ENCODE measurements around the gene COL21A1.

COL21A1 gene

DNA sequence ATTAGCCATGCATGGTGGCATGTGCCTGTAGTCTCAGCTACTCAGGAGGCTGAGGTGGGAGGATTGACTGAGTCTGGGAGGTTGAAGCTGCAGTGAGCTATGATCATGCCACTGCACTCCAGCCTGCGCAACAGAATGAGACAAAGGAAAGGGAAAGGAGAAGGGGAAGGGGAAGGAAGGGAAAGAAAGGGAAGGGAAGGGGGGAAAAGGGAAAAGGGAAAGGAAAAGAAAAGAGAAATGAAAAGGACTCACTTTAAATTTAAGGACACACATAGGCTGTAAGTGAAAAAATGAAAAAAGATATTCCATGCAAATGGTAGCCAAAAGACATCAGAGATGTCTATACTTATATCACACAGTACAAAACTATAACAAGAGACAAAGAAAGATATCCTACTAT, 74.2 kb downstream of the COL21A1 start:
- DNase-seq, result no peak

DNA sequence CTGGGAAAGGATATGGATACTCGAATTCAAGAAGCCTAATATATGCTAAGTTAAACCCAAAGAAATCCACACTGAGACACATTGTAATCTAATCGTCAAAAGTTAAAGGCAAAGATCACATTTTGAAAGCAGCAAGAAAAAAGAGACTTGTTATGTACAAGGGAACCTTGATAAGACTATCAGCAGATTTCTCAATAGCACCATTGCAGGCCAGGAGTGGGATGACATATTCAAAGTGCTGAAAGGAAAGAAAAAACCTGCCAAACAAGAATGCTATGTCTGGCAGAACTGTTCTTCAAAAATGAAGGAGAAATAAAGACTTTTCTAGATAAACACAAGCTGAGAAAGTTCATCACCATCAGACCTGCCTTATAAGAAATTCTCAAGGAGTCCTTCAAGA, 75.2 kb downstream of the COL21A1 start:
- no peak for DNase-seq

DNA sequence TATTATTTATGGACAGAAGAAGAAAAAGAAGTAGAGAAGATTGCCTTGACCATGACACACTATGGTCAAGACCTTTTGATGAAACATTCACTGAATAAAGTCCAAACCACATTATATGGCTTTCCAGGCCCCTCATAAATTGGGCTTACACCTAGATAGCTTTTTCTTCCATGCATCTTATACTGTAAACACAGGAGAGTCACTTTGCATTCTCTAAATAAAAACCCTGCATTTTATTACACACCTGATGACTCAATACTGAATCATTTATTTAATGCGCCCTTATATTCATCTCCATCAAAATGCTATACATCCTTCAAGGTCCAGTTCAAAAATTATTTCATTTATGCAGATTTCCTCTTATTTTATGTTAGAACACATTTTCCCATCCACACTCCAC, 78.0 kb downstream of the COL21A1 start:
- no peak for DNase-seq

DNA sequence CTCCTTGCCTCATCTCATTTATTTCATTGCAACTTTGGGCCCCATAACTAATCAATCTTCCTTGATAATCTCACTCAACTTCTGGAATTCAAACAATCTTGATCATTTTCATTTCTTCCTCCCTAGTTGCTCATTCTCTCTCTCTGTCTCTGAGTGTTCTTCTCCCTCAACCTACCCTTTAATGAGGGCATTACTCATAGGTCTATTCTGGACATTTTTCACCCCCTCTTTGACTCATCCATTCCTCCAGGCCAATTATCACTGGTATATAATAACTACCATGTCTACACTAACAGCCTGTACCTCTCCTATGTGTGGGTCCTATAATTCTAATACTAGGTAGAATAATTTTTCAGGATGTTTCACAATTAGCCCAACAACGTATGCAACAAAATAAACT, 78.8 kb downstream of the COL21A1 start:
- DNase-seq, result no peak

DNA sequence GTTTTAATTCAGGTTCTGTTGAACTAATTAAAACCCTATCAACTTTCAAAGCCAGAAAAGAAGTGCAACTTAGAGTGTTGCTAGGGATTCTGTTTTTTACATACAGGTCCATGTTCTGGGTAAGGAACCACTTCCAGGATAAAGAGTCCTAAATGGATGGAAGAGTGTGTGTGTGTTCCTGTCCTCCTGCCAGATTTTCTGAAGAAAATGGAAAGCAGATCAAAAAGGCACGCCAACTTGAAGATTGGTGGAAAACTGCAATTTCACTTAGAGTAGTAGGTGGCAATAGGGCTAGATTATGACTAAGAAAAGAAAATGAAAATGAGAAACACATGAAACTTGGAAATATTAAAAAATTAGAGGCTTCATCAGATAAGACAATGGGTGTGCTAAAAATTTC, 85.3 kb downstream of the COL21A1 start:
- no peak for DNase-seq

DNA sequence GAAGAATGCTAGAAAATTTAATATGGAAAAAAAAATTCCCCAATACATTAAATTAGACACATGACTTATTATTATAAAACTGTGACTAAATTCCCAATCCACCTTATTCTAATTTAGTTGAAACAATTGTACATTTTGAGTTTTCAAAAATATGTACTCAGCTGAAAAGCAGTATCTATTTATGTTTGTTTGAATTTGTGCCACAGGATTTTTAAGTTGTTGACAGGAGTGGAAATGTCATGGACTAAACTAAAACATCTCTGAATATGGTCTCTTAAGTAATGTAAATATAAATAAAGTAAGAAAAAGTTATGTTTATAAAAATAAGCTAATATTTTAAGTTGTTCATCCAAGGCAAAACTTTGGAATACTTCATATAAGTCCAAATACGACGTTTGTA, 86.9 kb downstream of the COL21A1 start:
- no peak for DNase-seq

DNA sequence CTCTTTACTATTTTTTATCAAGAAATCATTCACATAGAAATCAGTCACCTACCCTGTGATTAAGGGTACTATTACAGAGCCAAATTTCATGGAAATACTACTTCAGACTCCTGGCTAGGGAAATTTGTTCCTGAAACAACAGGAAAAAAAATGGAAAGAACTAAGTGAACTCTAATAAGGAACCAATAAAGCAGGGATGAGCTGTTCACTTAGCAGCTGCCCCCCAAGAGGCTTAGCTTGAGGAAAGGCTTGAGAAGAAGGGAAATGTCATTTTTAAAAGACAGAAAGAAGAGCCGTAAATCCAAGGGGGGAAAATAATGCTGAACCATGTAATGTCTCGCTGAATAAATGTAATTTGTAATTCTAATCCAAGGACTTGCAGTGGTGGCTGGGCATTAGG, 88.8 kb downstream of the COL21A1 start:
- no peak for DNase-seq

DNA sequence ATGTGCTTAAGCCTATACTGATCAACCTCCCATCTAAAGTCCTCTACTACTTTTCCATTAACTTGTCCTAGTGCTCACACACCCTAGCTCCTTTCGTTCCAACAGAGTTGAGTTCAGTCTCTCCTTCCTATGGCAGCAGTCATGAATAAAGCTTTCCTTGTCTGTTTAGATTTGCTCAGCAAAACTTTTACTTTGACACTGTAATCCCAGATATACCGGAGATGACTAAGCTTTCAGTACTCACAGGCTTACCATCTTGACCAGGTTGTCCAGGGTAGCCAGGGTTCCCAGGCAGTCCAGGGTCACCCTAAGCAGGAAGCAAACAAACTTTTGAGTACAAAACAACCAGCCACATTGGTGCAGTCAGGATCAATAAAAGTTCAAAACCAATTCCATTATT, 90.7 kb downstream of the COL21A1 start:
- DNase-seq, result no peak

DNA sequence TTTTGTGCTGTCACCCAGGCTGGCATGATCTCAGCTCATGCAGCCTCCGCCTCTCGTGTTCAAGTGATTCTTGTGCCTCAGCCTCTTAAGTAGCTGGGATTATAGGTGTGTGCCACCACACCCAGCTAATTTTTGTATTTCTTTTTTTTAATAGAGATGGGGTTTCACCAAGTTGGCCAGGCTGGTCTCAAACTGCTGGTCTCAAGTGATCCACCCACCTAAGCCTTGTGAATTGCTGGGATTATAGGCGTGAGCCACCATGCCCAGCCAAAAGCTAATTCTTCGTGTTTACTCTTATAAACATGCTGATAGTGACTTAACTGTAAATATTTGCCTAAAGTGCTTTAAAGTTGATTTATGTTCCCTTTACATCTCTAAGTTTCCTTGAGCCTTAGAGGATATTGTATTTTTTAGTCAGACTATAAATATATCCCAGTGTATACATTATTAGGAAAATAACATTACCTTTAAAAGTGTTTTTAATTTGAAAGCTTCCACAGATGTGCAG, 91.7 kb downstream of the COL21A1 start:
- DNase-seq, result no peak

DNA sequence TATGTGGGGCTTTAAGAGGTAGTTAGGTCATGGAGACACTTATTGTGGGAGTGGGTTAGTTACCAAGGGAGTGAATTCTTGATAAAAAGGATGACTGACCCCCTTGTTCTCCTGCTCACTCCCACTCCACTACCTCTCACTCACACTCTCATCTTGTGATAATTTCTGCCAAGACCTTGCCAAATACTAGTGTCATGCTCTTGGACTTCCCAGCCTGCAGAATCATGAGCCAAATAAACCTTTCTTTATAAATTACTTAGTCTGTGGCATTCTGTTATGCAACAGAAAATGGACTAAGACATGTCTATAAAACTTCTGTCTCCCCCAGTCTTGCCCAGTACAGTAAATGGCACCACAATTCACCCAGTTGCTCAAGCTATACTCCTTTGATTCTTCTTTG, 93.3 kb downstream of the COL21A1 start:
- no peak for DNase-seq

DNA sequence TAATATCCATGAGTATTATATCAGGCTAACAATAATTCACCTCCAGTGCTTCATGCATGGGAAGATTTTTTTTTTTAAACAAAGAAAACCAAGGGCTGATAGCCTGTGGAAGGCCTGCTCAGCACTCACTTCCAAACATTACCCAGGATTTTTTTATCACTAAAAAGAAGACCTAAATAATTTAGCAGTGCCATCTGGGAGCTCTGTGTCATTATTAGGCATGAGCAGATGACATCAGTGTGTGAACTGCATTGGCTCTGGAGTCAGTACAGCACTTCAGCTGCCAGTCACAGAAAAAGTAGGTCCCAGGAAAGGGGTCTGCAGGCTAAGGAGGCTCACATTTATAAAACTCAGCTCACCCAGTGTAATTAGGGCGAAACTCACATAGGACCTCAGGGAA, 94.8 kb downstream of the COL21A1 start:
- DNase-seq, result no peak

DNA sequence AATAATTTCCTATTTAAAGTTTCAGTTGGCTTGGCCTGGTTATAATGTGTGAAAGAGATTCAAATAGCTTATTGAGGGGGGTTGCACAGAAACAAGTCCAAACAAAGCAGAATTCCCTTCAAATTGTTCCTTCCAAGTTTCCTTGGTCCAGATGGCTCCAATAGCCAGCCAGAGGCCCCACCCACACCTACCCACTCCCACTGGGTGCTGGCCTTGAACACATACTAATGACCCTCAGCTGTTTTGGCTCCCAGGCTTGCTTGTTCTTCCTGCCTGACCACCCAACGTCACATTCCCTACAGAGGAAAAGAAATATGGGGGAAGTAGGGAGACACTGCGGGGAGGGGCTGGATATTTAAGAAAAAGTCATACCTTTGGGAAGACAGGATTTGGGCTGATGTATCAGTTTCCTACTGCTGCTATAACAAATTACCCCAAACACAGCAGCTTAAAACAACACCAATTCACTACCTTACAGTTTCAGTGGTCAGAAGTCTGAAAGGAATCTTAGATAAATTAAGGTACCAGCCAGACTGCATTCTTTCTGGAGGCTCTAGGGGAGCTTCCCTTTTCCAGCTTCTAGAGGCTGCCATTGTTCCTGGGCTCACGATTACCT, 95.7 kb downstream of the COL21A1 start:
- DNase-seq, result no peak

DNA sequence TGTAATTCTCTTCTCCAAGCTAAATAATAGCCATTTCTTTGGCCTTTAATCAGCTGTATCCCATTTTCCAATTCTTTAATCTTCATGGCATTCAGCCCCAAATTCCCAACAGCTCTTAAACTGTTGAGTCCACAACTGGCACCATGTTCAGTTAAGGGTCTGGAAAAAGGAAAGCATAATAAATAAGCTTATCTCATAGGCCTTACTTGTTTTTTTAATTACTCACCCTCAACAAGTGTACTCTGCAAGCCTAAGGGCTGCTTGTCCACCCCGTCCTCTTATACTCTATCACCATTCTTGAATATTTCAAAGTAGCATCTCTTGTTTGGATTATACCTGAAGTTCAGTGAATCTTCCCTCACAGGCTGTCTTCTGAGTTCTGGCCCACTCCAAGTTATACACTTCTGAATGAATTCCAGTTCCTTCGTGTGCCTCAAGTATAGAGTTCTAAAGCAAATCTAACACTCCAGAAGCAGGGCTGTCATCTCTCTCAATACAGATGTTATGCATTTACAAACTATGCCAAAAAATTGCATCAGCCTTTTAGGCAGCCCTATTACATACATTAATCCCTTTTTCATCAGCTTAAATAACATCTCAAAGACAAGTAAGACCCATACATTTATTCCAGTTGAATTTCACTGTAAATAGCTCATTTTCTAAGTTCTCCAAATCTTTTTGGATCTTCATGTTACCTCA, 98.7 kb downstream of the COL21A1 start:
- DNase-seq, result no peak

DNA sequence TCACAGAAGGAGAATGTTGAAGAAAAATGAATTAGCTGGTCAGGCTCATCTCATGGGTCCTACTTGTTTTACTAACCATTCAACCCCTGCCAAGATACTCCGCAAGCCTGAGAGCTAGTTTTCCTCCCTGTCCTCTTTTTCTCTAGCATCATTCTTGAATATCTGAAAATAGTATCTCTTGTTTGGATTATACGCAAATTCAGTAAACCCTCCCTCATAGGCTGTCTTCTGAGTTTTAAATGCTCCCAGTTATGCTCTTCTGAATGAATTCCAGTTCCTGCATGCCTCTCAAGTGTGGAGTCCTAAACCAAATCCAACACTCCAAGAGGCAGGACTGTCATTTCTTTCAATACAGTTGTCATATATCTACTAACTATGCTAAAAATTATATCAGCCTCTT, 99.6 kb downstream of the COL21A1 start:
- DNase-seq, result no peak

DNA sequence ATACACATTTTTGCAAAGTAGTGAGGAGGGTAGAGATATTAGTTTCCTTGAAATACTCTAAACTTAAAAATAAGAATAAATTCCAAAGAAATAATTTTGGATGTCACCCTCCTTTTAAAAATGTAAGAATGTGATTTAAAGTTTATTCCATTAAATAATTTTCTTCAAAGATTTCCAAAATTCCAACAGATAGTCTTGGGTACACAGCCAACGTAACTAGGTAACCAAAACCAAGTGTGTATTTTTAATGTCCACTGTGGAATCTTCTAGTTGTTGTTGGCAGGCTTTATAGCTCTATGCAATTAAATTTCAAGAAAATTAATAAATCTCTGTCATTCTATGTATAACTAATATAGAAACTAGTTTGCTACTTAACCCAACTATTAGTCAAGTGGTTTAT, 101.3 kb downstream of the COL21A1 start:
- no peak for DNase-seq

DNA sequence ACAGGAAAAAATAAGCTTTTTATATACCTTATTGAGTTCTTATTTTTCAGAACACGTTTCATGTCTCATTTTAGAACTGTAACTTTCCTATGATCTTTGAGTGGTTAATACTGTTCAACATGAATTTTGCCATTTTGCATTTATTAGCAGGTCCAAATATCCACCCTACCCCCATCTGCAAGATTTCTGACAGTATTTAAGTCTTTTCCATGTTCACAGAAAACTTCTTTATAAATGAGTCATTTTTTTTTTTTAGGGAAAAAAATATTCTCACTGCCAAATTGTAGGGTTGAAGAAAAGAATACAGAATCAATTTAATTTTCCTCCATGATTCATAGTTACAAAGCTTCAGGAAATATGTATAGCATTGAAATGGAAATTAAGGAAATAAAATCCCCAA, 101.8 kb downstream of the COL21A1 start:
- no peak for DNase-seq

DNA sequence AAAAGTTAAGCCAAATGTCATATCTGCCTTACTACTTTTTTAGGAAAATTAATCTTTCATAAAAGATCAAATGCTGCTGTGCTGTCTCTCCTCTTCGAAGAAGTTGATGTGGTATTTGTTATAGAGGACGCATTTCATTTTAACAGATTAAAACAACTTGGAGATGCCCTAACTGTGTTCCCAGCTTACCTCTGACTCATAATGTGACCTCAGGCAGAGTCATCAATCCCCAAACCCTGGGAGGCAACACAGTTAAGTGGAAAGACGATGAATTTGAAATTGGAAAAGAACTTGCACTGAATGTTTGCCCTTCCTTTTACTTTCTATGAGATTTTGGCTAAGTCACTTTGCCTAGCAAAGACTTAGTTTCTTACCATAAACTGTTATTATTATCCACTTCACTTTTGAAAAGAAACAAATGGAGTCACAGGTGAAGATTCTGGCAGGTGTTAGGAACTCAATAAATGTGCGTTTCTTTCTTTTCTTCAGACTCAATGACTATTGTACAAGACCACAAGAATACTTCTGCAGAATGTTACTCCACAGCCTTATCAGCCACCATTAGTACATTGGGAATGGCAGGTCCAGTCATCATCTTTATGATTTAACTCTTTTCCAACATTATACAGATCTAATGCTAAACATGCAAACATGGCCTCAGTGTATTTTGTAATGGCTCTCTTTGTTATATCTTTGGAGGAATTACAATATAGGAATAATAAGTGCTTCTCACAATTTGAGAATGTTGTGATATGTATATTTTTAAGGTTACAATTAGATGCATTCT, 102.6 kb downstream of the COL21A1 start:
- DNase-seq, result no peak

DNA sequence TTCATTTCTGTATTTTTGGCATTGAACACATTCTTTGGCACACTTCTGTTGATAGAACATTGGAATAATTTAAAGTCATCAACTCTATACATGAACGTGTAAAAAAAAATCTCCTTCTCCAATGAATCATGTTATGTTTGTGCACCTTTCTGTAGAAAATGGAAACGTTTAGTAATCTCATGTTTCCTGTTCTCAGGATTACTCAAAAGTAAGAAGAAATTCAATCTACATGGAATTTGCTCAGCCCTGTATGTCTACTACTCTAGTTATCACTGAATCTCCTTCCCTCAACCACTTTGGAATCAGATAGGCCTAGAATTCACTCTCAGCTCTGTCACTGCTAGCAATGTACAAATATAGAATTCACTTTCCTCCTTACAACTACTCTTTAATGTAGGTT, 103.6 kb downstream of the COL21A1 start:
- no peak for DNase-seq

DNA sequence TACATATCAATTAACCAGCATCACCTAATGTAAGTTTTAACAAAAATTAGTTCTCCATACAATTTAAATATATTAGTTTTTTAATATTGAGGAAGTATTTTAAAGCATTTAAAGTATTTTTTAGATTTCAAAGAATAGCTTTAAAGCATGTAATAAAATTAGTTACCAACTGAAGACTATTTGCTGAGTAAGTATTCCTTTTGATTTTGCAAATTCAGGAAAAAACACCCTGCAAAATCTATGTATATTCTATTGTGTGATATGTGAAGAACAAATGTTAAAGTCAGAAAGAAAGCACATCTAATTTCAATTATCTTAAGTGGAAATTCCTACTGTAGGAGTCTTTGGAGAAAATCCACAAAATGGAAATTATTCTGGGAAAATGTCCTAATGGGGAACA, 107.3 kb downstream of the COL21A1 start:
- no peak for DNase-seq

DNA sequence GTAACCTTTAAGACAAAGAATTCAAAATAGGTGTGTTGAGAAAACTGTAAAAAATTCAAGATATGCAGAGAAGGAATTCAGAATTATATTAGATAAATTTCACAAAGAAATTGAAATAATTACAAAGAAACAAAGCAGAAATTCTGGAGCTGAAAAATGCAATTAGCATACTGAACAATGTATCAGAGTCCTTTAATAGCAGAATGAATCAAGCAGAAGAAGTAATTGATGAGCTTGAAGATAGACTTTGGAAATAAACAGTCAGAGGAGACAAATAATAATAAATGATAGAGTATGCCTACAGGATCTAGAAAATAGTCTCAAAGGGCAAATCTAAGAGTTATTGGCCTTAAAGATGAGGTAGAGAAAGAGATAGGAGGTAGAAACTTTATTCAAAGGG, 131.7 kb downstream of the COL21A1 start:
- DNase-seq, result no peak

DNA sequence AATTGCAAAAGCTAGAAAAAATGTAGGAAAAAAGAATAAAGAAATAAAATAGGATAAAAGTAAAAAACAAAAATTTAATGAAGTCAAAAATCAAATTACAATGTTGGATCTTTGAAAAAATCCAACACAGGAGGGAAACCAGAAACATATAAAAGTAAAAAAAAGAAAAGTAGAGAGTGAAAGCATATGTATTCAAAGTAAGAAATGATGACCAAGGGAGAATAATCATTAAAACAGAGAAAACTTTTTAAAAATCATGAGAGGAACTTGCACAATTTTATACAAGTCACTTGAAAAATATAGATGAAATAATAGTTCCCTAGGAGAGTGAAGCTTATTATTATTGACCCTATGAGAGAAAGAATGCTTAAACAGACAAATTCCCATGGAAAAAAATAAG, 138.2 kb downstream of the COL21A1 start:
- no peak for DNase-seq

DNA sequence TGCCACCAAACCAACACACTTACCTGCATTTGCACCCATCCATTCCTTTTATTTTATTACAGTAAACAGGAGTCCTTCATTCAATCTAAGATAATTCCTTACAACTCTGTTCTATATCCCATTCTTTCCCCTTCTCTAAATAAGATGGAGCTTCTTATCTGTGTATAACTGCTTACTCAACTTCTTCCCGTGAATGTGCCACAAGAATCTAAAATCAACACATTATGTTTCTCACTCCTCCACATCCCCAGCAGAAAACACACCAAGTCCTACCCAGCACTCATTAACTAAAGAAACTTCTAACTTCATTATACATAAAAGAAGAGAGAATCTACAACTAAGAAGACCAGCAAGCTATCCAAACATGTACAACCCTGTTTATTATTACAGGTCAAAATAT, 141.1 kb downstream of the COL21A1 start:
- DNase-seq, result no peak

DNA sequence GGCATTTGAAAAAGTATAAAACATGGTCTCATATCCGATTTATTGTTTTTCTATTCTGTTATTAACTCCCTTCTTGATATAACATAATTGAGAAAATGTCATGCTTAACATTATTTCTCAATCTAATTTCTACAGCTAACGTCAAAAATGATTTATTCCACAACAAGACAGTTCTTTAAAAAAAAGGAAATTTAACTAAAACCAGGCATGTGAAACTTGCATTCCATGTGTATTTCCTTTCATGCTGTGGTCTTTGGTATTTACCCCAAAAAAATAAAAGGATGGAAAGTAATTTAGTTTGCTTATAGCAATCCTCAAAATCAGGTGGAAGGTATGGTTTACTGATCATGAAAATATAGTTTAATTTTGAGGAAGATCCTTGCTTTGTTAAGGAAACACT, 142.8 kb downstream of the COL21A1 start:
- DNase-seq, result no peak

DNA sequence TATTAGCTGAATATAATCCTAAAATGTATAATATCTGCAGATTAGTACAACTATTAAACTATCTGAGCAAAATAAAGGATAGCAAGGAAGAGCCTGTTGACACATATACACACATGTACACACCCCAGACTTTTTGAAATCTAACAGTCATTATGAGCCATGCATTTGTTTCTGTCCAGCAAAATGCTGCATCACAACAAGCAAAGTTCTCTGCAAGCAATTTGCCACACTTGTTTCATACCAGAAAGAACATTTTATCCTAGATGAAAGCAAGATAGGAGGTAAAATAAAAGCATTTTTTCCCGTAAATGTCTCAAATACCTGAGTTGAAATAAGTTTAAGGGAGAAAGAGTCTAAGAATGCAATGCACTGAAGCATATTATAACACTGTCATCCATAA, 145.2 kb downstream of the COL21A1 start:
- DNase-seq, result no peak
